ENCODE measurements around the gene TBXA2R. TPM values are rescaled to one million over a fixed set of nuclear protein-coding genes. Genes with fewer than 3 reads are reported as not detected.

TBXA2R gene
- total RNA-seq, 2 experiments from 2014 or later: 2.6 to 2.8 TPM

DNA sequence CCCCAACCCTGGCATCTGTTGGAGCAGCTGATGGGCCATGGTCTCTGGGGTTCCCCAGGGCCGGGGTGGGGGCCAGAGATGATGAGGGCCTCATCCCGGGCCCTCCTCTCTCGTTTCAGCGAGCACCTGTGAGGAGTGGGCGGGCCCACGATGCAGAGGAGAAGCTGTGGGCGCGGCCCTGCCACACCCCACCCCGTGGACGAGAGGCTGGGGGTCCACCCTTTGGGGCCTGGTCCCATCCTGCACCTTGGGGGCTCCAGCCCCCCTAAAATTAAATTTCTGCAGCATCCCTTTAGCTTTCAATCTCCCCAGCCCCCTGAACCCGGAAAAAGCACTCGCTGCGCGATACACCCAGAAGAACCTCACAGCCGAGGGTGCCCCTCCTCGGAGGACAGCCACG is 28.3 kb downstream of the TBXA2R start:
- Mint-ChIP-seq H3K4me1 (ENCODE audit: low read depth) (peaks cover 6% of the 10 kb centered on the region), H3K36me3 (ENCODE audit: low read depth) (peaks cover 9% of the 10 kb centered on the region), H3K27me3 (ENCODE audit: low read depth) (peaks cover 2% of the 10 kb centered on the region), H3K27ac (no peak overlapping the region), H3K9me3 (ENCODE audit: insufficient read depth) (no peaks in the 10 kb centered on the region), H3K4me3 (no peak overlapping the region)
- ChIA-PET CTCF (interaction anchor here (1.5 kb wide), 1 partner anchor 13 kb away, joined by 3 read pairs; no protein-coding TSS in a partner anchor), POLR2A (no interaction called here)
- ATAC-seq: no peak
- no peak for DNase-seq

DNA sequence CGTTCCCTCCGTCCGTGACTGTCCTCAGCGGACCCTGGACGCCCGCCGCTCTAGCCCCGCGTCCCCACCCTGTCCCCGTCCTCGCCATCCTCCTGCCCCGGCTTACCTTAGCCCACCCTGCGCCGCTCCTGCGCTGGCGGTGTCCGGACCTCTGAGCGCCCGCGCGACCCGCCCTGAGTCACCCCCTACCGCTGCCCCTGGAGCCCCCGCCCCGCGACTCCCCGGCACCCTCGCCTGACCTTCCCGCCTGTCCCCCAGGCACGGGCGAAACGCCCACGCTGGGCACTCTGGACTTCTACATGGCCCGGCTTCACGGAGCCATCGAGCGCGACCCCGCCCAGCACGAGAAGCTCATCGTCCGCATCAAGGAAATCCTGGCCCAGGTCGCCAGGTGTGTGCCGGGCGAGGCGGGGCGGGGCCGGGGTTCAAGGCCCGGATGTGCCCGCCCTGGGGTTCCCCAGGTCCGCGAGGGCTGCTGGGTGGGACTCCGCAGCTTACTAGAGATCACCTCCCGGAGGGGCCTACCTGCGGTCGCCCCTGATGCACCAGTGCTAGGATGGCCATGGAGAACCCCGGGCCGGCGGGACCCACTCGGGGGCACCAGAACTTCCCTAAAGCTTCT is 28.8 kb downstream of the TBXA2R start:
- peaks cover 6% of the 10 kb centered on the region for H3K4me1 Mint-ChIP-seq (ENCODE audit: low read depth)
- H3K27me3 Mint-ChIP-seq (ENCODE audit: low read depth): no peaks in the 10 kb centered on the region
- no peak overlapping the region for H3K4me3 Mint-ChIP-seq
- H3K36me3 Mint-ChIP-seq (ENCODE audit: low read depth): peaks cover 9% of the 10 kb centered on the region
- no peak for ATAC-seq
- POLR2A ChIA-PET: no interaction called here
- H3K9me3 Mint-ChIP-seq (ENCODE audit: insufficient read depth): no peaks in the 10 kb centered on the region
- DNase-seq: no peak
- H3K27ac Mint-ChIP-seq: no peak overlapping the region
- CTCF ChIA-PET: no interaction called here

GRCh38 chr19:3576696-3577443 is 29.8 kb downstream of the TBXA2R start:
- ChIA-PET CTCF (no interaction called here), POLR2A (no interaction called here)
- DNase-seq: no peak
- peaks cover 12% of the 10 kb centered on the region for H3K4me1 Mint-ChIP-seq (ENCODE audit: low read depth)
- no peak overlapping the region for H3K27ac Mint-ChIP-seq
- H3K27me3 Mint-ChIP-seq (ENCODE audit: low read depth): no peaks in the 10 kb centered on the region
- H3K36me3 Mint-ChIP-seq (ENCODE audit: low read depth): peaks cover 9% of the 10 kb centered on the region
- no peak for ATAC-seq
- no peaks in the 10 kb centered on the region for H3K9me3 Mint-ChIP-seq (ENCODE audit: insufficient read depth)
- no peak overlapping the region for H3K4me3 Mint-ChIP-seq

GRCh38 chr19:3575949-3576673 is 30.6 kb downstream of the TBXA2R start:
- Mint-ChIP-seq H3K27me3 (ENCODE audit: low read depth) (no peaks in the 10 kb centered on the region), H3K36me3 (ENCODE audit: low read depth) (peaks cover 9% of the 10 kb centered on the region), H3K4me1 (ENCODE audit: low read depth) (peaks cover 16% of the 10 kb centered on the region), H3K4me3 (no peak overlapping the region), H3K9me3 (ENCODE audit: insufficient read depth) (no peaks in the 10 kb centered on the region), H3K27ac (no peak overlapping the region)
- DNase-seq (no peak), ATAC-seq (no peak)
- CTCF ChIA-PET: interaction anchor here (0.6 to 1.6 kb wide), 2 partner anchors 14 to 31 kb away, joined by 3 read pairs; no protein-coding TSS in a partner anchor
- POLR2A ChIA-PET: no interaction called here

GRCh38 chr19:3575260-3575741 is 31.4 kb downstream of the TBXA2R start:
- ChIA-PET POLR2A (interaction anchor here (1.2 kb wide), 1 partner anchor 29 kb away, joined by 3 read pairs; no protein-coding TSS in a partner anchor), CTCF (interaction anchor here (0.6 to 1.6 kb wide), 2 partner anchors 13 to 30 kb away, joined by 3 read pairs; no protein-coding TSS in a partner anchor)
- H3K4me1 Mint-ChIP-seq (ENCODE audit: low read depth): peaks cover 16% of the 10 kb centered on the region
- H3K36me3 Mint-ChIP-seq (ENCODE audit: low read depth): peaks cover 9% of the 10 kb centered on the region
- no peak overlapping the region for H3K4me3 Mint-ChIP-seq
- no peak overlapping the region for H3K27ac Mint-ChIP-seq
- H3K27me3 Mint-ChIP-seq (ENCODE audit: low read depth): no peaks in the 10 kb centered on the region
- ATAC-seq (no peak), DNase-seq (peak; percentile 37)
- H3K9me3 Mint-ChIP-seq (ENCODE audit: insufficient read depth): no peaks in the 10 kb centered on the region

- ATAC-seq: peak; percentile 14
- ChIA-PET POLR2A (interaction anchor here (0.7 kb wide), 2 partner anchors 16 to 952 kb away, joined by 3 to 4 read pairs; no protein-coding TSS in a partner anchor), CTCF (interaction anchor here (1.0 to 1.9 kb wide), 4 partner anchors 11 to 89 kb away, joined by 3 to 4 read pairs (median 3); partner anchors contain the start of gene GIPC3)
- peaks cover 9% of the 10 kb centered on the region for H3K36me3 Mint-ChIP-seq (ENCODE audit: low read depth)
- peak overlapping the region; percentile 76 for H3K4me3 Mint-ChIP-seq
- DNase-seq: peak; percentile 93
- H3K9me3 Mint-ChIP-seq (ENCODE audit: insufficient read depth): no peaks in the 10 kb centered on the region
- H3K27me3 Mint-ChIP-seq (ENCODE audit: low read depth): no peaks in the 10 kb centered on the region
- peak overlapping the region; percentile 63 for H3K27ac Mint-ChIP-seq
- H3K4me1 Mint-ChIP-seq (ENCODE audit: low read depth): peaks cover 16% of the 10 kb centered on the region
These were observed 32.6 kb downstream of the TBXA2R start for GRCh38 chr19:3573858-3574637.

DNA sequence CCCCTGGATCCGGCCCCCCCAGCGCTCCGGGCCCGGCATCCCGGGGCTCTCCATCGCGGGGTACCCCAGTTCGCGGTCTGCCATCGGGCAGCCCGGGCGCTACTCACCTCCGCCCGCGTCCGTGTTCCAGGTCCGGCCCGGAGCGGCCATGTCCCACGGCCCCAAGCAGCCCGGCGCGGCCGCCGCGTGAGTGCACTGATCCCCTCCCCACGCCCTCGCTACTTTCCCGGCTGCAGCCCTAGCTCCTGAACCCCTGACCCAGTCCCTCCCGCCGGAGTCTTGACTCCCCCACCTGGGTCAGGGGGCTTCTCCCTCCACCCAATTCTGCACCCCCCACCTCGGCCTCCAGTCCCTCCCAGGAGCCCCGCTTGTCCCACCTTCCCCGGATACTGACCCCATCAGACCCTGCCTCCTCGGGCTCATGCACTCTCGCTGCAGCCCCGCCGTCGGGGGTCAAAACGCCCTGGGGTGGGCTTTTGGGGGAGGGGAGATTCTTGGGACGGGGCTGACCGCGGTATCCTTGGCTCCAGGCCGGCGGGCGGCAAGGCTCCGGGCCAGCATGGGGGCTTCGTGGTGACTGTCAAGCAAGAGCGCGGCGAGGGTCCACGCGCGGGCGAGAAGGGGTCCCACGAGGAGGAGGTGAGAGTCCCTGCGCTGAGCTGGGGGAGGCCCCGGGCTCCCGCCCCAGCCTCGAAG is 33.4 kb downstream of the TBXA2R start:
- H3K9me3 Mint-ChIP-seq (ENCODE audit: insufficient read depth): no peaks in the 10 kb centered on the region
- H3K27me3 Mint-ChIP-seq (ENCODE audit: low read depth): no peaks in the 10 kb centered on the region
- ChIA-PET POLR2A (interaction anchor here (0.7 kb wide), 2 partner anchors 15 to 952 kb away, joined by 3 to 4 read pairs; no protein-coding TSS in a partner anchor), CTCF (interaction anchor here (1.0 to 1.9 kb wide), 3 partner anchors 12 to 88 kb away, joined by 3 to 4 read pairs (median 3); partner anchors contain the start of gene GIPC3)
- H3K4me1 Mint-ChIP-seq (ENCODE audit: low read depth): peaks cover 16% of the 10 kb centered on the region
- DNase-seq (no peak), ATAC-seq (peak; percentile 10)
- peaks cover 9% of the 10 kb centered on the region for H3K36me3 Mint-ChIP-seq (ENCODE audit: low read depth)
- H3K27ac Mint-ChIP-seq: peak overlapping the region; percentile 64
- H3K4me3 Mint-ChIP-seq: peak overlapping the region; percentile 76

DNA sequence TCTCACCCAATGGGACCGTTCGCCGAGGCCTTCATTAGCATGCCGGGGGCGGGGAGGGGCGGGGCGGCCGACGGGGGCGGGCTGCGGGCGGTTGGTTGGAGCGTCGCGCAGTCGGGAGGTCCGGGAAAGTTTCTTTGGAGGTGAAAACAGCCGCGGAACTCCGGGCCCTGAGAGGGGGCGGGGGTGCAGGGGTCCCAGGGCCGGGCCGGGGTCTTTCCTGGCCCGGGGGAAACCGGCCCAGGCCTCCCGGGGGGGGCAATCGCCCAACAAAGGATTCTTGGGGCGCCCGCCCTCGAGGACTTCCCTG is 33.9 kb downstream of the TBXA2R start, which contains the start of gene HMG20B:
Gene HMG20B (plus strand): TSS at position 90 of the 307 bp plus-strand sequence. CDS start 366 bp downstream, outside the sequence.
- no peak for DNase-seq
- Mint-ChIP-seq H3K4me3 (peak within 1 kb of the TSS; percentile 76), H3K4me1 (ENCODE audit: low read depth) (peaks cover 16% of the 10 kb centered on the region), H3K27ac (peak within 1 kb of the TSS; percentile 64), H3K9me3 (ENCODE audit: insufficient read depth) (no peaks in the 10 kb centered on the region), H3K27me3 (ENCODE audit: low read depth) (no peaks in the 10 kb centered on the region), H3K36me3 (ENCODE audit: low read depth) (peaks cover 9% of the 10 kb centered on the region)
- POLR2A ChIA-PET: no interaction called here
- CTCF ChIA-PET: interaction anchor here (1.7 to 1.9 kb wide), 2 partner anchors 16 to 87 kb away, joined by 4 read pairs; partner anchors contain the start of gene MFSD12
- ATAC-seq: no peak

GRCh38 chr19:3572132-3572854 is 34.4 kb downstream of the TBXA2R start:
- Mint-ChIP-seq H3K27me3 (ENCODE audit: low read depth) (no peaks in the 10 kb centered on the region), H3K4me1 (ENCODE audit: low read depth) (peaks cover 16% of the 10 kb centered on the region), H3K9me3 (ENCODE audit: insufficient read depth) (no peaks in the 10 kb centered on the region), H3K36me3 (ENCODE audit: low read depth) (peaks cover 9% of the 10 kb centered on the region), H3K27ac (peak overlapping the region; percentile 54), H3K4me3 (peak overlapping the region; percentile 76)
- POLR2A ChIA-PET: no interaction called here
- peak; percentile 100 for DNase-seq
- ATAC-seq: peak; percentile 97
- CTCF ChIA-PET: interaction anchor here (1.7 kb wide), 1 partner anchor 15 kb away, joined by 4 read pairs; the partner anchor contains the start of gene MFSD12

DNA sequence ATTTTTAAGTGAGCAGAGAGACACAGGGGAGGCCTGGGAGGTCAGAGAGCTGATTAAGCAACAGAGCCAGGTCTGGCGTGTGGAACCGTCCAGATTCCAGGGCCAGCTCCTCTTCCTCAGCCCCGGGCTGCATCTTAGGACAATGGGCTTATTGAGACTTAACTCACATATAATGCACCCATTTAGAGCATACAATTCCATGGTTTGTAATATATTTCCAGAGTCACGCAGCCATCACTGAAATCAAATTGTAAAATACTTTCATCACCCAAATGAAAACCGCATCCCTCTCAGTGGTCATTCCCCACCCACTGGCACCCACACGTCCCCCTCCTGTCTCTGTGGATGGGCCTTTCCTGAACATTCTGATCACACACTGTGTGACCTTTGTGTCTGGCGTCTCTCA is 36.1 kb downstream of the TBXA2R start:
- Mint-ChIP-seq H3K27me3 (ENCODE audit: low read depth) (no peaks in the 10 kb centered on the region), H3K27ac (no peak overlapping the region), H3K4me3 (no peak overlapping the region), H3K9me3 (ENCODE audit: insufficient read depth) (no peaks in the 10 kb centered on the region), H3K4me1 (ENCODE audit: low read depth) (peaks cover 16% of the 10 kb centered on the region), H3K36me3 (ENCODE audit: low read depth) (peaks cover 6% of the 10 kb centered on the region)
- DNase-seq (no peak), ATAC-seq (no peak)
- CTCF ChIA-PET: no interaction called here
- POLR2A ChIA-PET: no interaction called here
